ENCODE data around the gene LRRC14B. TPM values are rescaled to one million over a fixed set of nuclear protein-coding genes. Genes with fewer than 3 reads are reported as not detected.

LRRC14B gene
- polyA plus RNA-seq, 1 of the 3 experiments (the other 2 are of a cell fraction) = not detected

DNA sequence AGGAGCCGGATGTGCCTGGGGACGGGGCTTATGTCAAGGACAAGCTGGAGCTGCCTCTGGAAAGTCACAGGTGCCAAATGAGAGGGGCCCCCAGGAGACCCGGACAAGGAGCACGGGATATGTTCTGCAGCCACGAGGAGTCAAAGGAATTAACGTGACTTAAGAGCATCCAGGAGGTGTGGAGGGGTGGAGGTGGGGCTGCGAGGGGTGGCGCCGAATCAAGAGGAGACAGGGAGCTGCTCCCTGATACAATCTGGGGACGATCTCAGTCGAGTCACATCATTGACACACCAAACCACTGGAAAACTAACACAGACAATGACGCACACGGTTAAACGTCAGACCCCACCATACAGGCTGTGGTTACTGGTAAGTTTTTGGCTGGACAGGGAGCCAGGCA is 16.3 kb downstream of the LRRC14B start:
- TF ChIP-seq, protein P1, sequence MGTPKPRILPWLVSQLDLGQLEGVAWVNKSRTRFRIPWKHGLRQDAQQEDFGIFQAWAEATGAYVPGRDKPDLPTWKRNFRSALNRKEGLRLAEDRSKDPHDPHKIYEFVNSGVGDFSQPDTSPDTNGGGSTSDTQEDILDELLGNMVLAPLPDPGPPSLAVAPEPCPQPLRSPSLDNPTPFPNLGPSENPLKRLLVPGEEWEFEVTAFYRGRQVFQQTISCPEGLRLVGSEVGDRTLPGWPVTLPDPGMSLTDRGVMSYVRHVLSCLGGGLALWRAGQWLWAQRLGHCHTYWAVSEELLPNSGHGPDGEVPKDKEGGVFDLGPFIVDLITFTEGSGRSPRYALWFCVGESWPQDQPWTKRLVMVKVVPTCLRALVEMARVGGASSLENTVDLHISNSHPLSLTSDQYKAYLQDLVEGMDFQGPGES (IDR thresholded peaks at IDR 0.05; ENCODE audit: low read depth, low read length) = no peak
- TF ChIP-seq NFIC (IDR thresholded peaks at IDR 0.05; ENCODE audit: borderline replicate concordance) (no peak), YY1 (IDR thresholded peaks at IDR 0.05; ENCODE audit: low read depth) (no peak), RAD21 (IDR thresholded peaks at IDR 0.05; ENCODE audit: low read length) (no peak), RXRA (IDR thresholded peaks at IDR 0.05; ENCODE audit: borderline replicate concordance, low read depth) (no peak), ELF1 (IDR thresholded peaks at IDR 0.05) (no peak), SMC3 (IDR thresholded peaks at IDR 0.05; ENCODE audit: low read depth, low read length) (no peak), FOSL2 (IDR thresholded peaks at IDR 0.05; ENCODE audit: borderline replicate concordance, low read depth) (no peak)
- TF ChIP-seq, protein P2, sequence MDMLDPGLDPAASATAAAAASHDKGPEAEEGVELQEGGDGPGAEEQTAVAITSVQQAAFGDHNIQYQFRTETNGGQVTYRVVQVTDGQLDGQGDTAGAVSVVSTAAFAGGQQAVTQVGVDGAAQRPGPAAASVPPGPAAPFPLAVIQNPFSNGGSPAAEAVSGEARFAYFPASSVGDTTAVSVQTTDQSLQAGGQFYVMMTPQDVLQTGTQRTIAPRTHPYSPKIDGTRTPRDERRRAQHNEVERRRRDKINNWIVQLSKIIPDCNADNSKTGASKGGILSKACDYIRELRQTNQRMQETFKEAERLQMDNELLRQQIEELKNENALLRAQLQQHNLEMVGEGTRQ (IDR thresholded peaks at IDR 0.05; ENCODE audit: borderline replicate concordance, low read depth, low read length) = no peak
- TF ChIP-seq, protein P3, sequence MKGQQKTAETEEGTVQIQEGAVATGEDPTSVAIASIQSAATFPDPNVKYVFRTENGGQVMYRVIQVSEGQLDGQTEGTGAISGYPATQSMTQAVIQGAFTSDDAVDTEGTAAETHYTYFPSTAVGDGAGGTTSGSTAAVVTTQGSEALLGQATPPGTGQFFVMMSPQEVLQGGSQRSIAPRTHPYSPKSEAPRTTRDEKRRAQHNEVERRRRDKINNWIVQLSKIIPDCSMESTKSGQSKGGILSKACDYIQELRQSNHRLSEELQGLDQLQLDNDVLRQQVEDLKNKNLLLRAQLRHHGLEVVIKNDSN (IDR thresholded peaks at IDR 0.05; ENCODE audit: borderline replicate concordance, low read depth) = no peak
- ChIA-PET POLR2A (no interaction called here), CTCF (no interaction called here)
- Histone ChIP-seq H3K79me2 (ENCODE audit: insufficient read depth) (peaks cover 47% of the 10 kb centered on the region), H3K4me3 (ENCODE audit: low read depth in 2 of 2, low read length in 1 of 2) (no peak overlapping the region), H3K4me1 (ENCODE audit: control insufficient read depth in 1 of 2, insufficient read depth in 2 of 2, low read depth in 1 of 2, low read length in 1 of 2) (peaks cover 0 to 4% of the 10 kb centered on the region in 2 experiments; a peak in 1 of 4 replicates), H3K27ac (ENCODE audit: low read depth in 2 of 2, low read length in 1 of 2) (no peak overlapping the region), H3K27me3 (ENCODE audit: insufficient read depth) (no peaks in the 10 kb centered on the region), H3K9me3 (no peaks in the 10 kb centered on the region), H3K9ac (no peak overlapping the region), H3F3A (replicated peaks; ENCODE audit: insufficient read depth) (peaks cover 5% of the 10 kb centered on the region), H3K9me2 (no peaks in the 10 kb centered on the region), H4K20me1 (ENCODE audit: insufficient read depth) (peaks cover 56% of the 10 kb centered on the region), H2AFZ (ENCODE audit: low read depth) (no peak overlapping the region), H3K36me3 (replicated peaks in 1 of 2; ENCODE audit: control insufficient read depth in 1 of 2, insufficient read depth in 2 of 2, low read length in 1 of 2) (peaks cover 14 to 24% of the 10 kb centered on the region in 2 experiments), H3K4me2 (no peak overlapping the region)
- WGBS (ENCODE audit: low lambda C conversion rate) = 94% methylated on average over 14 of the region's 14 CpGs
- no peak for DNase-seq

DNA sequence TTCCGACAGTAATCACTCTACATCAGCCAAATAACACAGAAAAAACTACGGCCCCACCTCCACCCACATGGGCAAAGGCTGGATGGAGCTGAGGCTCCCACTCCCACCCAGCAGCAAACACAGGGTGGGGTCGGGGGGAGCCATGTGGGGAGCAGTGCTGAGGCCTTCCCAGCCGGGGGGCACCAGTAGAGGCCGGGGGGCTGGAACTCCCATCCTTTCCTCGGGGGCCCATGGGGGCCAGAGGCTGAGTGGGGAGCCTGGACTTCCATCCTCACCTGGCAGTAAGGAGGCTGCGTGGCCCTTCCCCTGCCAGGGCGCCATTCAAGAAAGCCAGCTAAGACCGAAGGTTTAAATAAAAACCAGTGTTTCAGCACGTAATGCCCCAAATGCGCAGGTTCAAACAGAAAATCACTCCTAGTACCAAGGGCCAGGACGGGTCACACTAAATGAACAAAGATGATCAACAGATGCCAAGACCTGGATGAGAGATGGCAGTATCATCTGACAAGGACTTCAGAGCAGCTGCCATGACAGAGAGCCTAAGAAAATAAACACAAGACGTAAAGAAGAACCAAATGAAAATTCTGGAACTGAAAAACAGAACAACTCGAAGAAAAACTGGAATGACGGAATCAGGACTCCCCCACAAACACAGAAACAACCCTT is 17.3 kb downstream of the LRRC14B start:
- ChIA-PET POLR2A (no interaction called here), CTCF (no interaction called here)
- Histone ChIP-seq H3K27me3 (ENCODE audit: insufficient read depth) (no peaks in the 10 kb centered on the region), H3K79me2 (ENCODE audit: insufficient read depth) (peaks cover 49% of the 10 kb centered on the region), H3K9me2 (no peaks in the 10 kb centered on the region), H4K20me1 (ENCODE audit: insufficient read depth) (peaks cover 59% of the 10 kb centered on the region), H3F3A (replicated peaks; ENCODE audit: insufficient read depth) (peaks cover 5% of the 10 kb centered on the region), H3K4me2 (no peak overlapping the region), H3K4me3 (ENCODE audit: low read depth in 2 of 2, low read length in 1 of 2) (no peak overlapping the region), H2AFZ (ENCODE audit: low read depth) (no peak overlapping the region), H3K9ac (no peak overlapping the region), H3K36me3 (replicated peaks in 1 of 2; ENCODE audit: control insufficient read depth in 1 of 2, insufficient read depth in 2 of 2, low read length in 1 of 2) (peaks cover 15 to 24% of the 10 kb centered on the region in 2 experiments), H3K9me3 (no peaks in the 10 kb centered on the region), H3K4me1 (ENCODE audit: control insufficient read depth in 1 of 2, insufficient read depth in 2 of 2, low read depth in 1 of 2, low read length in 1 of 2) (peaks cover 0 to 4% of the 10 kb centered on the region in 2 experiments; a peak in 1 of 4 replicates), H3K27ac (ENCODE audit: low read depth in 2 of 2, low read length in 1 of 2) (no peak overlapping the region)
- 95% methylated on average over 15 of the region's 15 CpGs for WGBS (ENCODE audit: low lambda C conversion rate)
- DNase-seq = no peak
- TF ChIP-seq SMC3 (IDR thresholded peaks at IDR 0.05; ENCODE audit: low read depth, low read length) = no peak
- no peak for TF ChIP-seq NRF1 (IDR thresholded peaks at IDR 0.05; ENCODE audit: low read depth, low read length)
- no peak for TF ChIP-seq GATA2 (CRISPR knock-in tag; IDR thresholded peaks at IDR 0.05)
- TF ChIP-seq EP300 (IDR thresholded peaks at IDR 0.05; ENCODE audit: borderline replicate concordance in 1 of 2, low read depth in 1 of 2, low read length in 1 of 2) = no peak
- TF ChIP-seq FOXJ3 (CRISPR knock-in tag; IDR thresholded peaks at IDR 0.05) = no peak
- TF ChIP-seq CHD2 (IDR thresholded peaks at IDR 0.05; ENCODE audit: low read length, partially characterized antibody) = no peak
- no peak for TF ChIP-seq MEF2A (IDR thresholded peaks at IDR 0.05; ENCODE audit: borderline replicate concordance, low read depth)
- TF ChIP-seq RCOR1 (IDR thresholded peaks at IDR 0.05; ENCODE audit: low read length) = no peak
- no peak for TF ChIP-seq TCF12 (IDR thresholded peaks at IDR 0.05)
- no peak for TF ChIP-seq RXRA (IDR thresholded peaks at IDR 0.05; ENCODE audit: borderline replicate concordance, low read depth)
- no peak for TF ChIP-seq ELF1 (IDR thresholded peaks at IDR 0.05)
- TF ChIP-seq, protein P4, sequence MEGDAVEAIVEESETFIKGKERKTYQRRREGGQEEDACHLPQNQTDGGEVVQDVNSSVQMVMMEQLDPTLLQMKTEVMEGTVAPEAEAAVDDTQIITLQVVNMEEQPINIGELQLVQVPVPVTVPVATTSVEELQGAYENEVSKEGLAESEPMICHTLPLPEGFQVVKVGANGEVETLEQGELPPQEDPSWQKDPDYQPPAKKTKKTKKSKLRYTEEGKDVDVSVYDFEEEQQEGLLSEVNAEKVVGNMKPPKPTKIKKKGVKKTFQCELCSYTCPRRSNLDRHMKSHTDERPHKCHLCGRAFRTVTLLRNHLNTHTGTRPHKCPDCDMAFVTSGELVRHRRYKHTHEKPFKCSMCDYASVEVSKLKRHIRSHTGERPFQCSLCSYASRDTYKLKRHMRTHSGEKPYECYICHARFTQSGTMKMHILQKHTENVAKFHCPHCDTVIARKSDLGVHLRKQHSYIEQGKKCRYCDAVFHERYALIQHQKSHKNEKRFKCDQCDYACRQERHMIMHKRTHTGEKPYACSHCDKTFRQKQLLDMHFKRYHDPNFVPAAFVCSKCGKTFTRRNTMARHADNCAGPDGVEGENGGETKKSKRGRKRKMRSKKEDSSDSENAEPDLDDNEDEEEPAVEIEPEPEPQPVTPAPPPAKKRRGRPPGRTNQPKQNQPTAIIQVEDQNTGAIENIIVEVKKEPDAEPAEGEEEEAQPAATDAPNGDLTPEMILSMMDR (IDR thresholded peaks at IDR 0.05) = no peak
- TF ChIP-seq, protein P1 (IDR thresholded peaks at IDR 0.05; ENCODE audit: low read depth, low read length) = no peak
